Activated CD4-positive, alpha-beta memory T cell treated with anti-CD3 and anti-CD28 coated beads, Interleukin-2, amount 10 ng/mL, durations not matched to agents 7 days and 5 days (primary cell): ENCODE measurements around the gene AHI1. TPM values are rescaled to one million over a fixed set of nuclear protein-coding genes. Genes with fewer than 3 reads are reported as not detected.

Source experiments
- CTCF ChIA-PET: fragments of 350-600 bp; sonication (Branson Sonifier 250); formaldehyde crosslinking; loops from one replicate; lab custom pipeline; 2021; ENCODE audit warnings: antibody characterized with exemption, inconsistent platforms; lab: Charles Lee
- POLR2A ChIA-PET: fragments of 350-600 bp; sonication (Branson Sonifier 250); formaldehyde crosslinking; loops from one replicate; lab custom pipeline; 2021; ENCODE audit warnings: antibody characterized with exemption; lab: Charles Lee
- DNase-seq: peaks from one replicate; pipeline ENCODE4 v3.0.0-alpha.2; 2020
- H3K27ac Mint-ChIP-seq: one replicate; pipeline ENCODE4 v1.8.0; 2021; ENCODE audit warnings: mild to moderate bottlenecking, mixed read lengths
- H3K27me3 Mint-ChIP-seq: one replicate; pipeline ENCODE4 v1.8.0; 2021; ENCODE audit warnings: mixed read lengths
- H3K36me3 Mint-ChIP-seq: one replicate; pipeline ENCODE4 v1.8.0; 2021; ENCODE audit warnings: low read depth, mixed read lengths
- H3K4me1 Mint-ChIP-seq: one replicate; pipeline ENCODE4 v1.8.0; 2021; ENCODE audit warnings: mixed read lengths
- H3K4me3 Mint-ChIP-seq: one replicate; pipeline ENCODE4 v1.8.0; 2021; ENCODE audit warnings: mild to moderate bottlenecking, mixed read lengths
- H3K9me3 Mint-ChIP-seq: one replicate; pipeline ENCODE4 v1.8.0; 2021; ENCODE audit warnings: mixed read lengths
- total RNA-seq, 2 experiments: library from RNA; stranded (reverse); gene quantifications; one replicate each; pipeline ENCODE4 v1.2.3, GENCODE V29; 2021

AHI1 gene
- total RNA-seq, 2 experiments from 2014 or later, result 18.5 to 21.5 TPM

DNA sequence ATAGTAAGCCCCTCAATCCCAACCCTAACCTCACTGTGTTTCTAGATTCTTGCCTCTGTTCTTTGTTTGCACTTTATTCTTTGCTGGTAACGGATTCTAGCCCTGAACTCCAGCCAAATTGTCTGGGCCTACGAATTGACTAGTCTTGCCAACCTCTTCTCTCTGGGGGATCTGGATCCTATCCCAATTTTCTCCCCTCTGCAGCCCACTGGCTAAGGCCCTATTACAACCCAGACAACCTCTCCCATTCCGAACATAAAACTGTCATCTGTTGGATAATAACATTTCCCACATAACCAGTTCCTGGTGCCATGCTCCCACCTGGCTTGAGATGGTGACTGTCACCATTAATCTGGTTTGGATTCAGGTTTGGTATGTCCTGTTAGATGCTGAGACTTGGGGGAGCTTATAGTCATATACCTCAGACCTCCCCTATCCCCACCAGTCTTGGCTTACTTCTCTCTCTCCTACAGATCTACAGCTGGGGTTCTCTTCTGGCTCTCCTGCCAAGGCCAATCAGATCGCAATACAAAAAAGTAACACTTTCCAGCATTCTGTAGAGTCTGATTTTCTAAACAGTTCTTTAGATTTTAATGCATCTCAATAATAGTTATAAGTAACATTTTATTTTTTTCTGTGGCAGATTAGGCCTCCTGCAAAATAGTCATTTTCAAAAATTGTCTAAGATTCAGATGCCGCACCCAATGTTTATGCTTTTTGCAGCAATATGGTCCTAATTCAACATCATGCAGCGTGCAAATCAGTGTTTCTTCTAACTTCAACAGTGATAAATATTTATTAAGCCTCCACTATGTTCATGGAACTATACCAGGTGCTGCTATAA is 29.8 kb upstream of the AHI1 start:
- H3K9me3 Mint-ChIP-seq, result peaks cover under 1% of the 10 kb centered on the region
- CTCF ChIA-PET, result interaction anchor here (2.5 kb wide), 1 partner anchor 9 kb away, joined by 10 read pairs; no protein-coding TSS in a partner anchor
- H3K36me3 Mint-ChIP-seq, result no peaks in the 10 kb centered on the region
- no peak for DNase-seq
- H3K27me3 Mint-ChIP-seq, result no peaks in the 10 kb centered on the region
- POLR2A ChIA-PET, result no interaction called here
- no peak overlapping the region for H3K4me3 Mint-ChIP-seq
- H3K27ac Mint-ChIP-seq, result no peak overlapping the region
- peaks cover 8% of the 10 kb centered on the region for H3K4me1 Mint-ChIP-seq

DNA sequence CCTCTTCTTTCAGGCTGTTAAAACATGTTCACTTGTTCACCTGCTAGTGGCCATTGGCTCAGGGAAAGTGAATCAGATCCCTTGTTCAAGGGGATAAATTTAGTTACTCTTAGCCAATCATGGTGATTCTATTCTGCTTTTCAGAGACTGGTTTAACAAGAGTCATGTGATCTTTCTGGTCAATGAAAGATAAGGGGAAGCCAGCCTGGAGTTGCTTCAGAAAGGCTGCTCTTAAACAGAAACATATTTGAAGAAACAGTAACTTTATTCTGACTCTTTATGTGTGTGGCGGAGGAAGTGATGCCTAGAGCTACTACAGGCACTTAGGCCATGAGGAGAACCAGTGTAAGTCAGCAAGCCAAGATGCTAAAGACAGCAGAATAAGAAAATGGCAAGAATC is 28.1 kb upstream of the AHI1 start:
- Mint-ChIP-seq H3K4me1 (peaks cover 8% of the 10 kb centered on the region), H3K9me3 (peaks cover 2% of the 10 kb centered on the region), H3K36me3 (no peaks in the 10 kb centered on the region), H3K27ac (no peak overlapping the region), H3K27me3 (no peaks in the 10 kb centered on the region), H3K4me3 (no peak overlapping the region)
- DNase-seq, result no peak
- ChIA-PET CTCF (interaction anchor here (2.5 kb wide), 1 partner anchor 11 kb away, joined by 10 read pairs; no protein-coding TSS in a partner anchor), POLR2A (no interaction called here)

DNA sequence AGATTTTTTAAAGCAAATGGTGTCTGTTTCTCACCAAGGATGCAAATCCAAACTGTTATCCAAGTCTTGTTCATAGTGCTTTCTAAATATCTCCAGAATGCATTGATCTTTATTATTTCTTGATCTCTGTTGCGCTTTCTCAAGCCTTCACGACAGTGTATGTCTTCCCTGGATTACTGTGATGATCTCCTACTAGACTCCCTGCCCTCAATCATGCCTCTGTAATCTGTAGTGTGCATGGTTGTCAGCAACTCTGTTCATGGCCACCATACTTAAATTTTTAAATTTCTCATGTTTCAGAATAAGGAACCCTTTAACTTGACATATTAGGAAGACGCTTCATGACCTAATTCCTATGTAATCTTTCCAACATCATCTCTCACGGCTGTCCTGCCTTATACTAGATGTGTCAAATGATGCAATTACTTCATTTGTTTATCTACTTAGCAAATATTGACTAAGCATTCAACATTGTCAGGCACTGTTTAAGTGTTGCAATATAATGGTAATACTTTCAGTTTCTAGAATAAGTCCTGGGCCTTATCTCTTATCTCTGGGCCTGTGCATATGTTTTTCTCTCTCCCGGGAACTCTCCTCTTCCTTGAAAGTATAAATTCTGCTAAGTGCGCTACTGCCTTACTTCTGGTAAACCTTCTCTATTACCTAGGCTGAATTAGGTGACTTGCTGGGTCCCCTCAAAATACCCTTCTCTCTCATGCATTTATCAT is 25.6 kb upstream of the AHI1 start:
- Mint-ChIP-seq H3K36me3 (peaks cover 3% of the 10 kb centered on the region), H3K4me1 (peaks cover 20% of the 10 kb centered on the region), H3K27ac (no peak overlapping the region), H3K27me3 (no peaks in the 10 kb centered on the region), H3K4me3 (no peak overlapping the region), H3K9me3 (peaks cover 7% of the 10 kb centered on the region)
- CTCF ChIA-PET, result no interaction called here
- DNase-seq, result no peak
- POLR2A ChIA-PET, result no interaction called here

DNA sequence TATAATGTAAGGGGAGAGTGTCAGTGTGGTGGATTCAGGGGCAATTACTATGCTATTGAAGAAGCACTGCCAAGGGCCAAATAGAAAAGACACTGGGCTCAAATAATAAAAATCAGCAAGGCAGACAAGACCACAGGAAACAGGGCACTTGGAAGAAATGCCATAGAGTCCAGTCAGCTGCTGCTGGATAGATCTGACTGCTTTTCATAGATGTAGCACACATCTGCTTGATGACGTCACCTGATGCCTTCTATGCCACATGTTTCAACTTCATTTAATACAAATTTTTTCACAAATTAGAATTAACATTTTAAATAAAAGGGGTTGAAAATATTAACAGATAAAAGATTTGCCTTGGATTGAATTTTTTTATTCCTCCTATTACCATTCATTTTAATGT is 23.9 kb upstream of the AHI1 start:
- DNase-seq, result no peak
- H3K4me3 Mint-ChIP-seq, result no peak overlapping the region
- H3K36me3 Mint-ChIP-seq, result peaks cover 3% of the 10 kb centered on the region
- H3K27ac Mint-ChIP-seq, result no peak overlapping the region
- ChIA-PET CTCF (no interaction called here), POLR2A (no interaction called here)
- peaks cover 12% of the 10 kb centered on the region for H3K9me3 Mint-ChIP-seq
- H3K27me3 Mint-ChIP-seq, result no peaks in the 10 kb centered on the region
- H3K4me1 Mint-ChIP-seq, result peaks cover 20% of the 10 kb centered on the region

DNA sequence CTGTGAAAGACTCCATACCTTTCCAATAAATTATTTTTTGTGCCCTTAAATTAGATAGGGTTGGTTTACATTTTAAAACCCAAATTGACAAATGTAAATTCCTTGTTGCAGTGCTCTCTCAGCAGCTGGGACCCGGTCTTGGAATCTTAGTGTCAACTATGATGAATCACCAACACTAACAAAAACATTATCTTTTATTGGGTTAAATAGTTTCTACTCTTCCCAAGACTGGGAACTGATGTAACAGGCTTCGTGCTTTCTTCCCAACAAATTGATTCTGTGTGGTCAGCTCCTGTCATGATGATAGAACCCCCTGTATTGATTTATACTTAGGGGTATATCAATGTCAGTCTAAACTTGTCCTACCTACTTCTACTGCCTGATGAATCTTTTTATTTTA is 23.2 kb upstream of the AHI1 start:
- ChIA-PET POLR2A (no interaction called here), CTCF (interaction anchor here (1.6 kb wide), 1 partner anchor 15 kb away, joined by 6 read pairs; no protein-coding TSS in a partner anchor)
- H3K4me3 Mint-ChIP-seq, result no peak overlapping the region
- H3K36me3 Mint-ChIP-seq, result peaks cover 3% of the 10 kb centered on the region
- DNase-seq, result no peak
- H3K27ac Mint-ChIP-seq, result no peak overlapping the region
- no peaks in the 10 kb centered on the region for H3K27me3 Mint-ChIP-seq
- peaks cover 20% of the 10 kb centered on the region for H3K4me1 Mint-ChIP-seq
- peaks cover 12% of the 10 kb centered on the region for H3K9me3 Mint-ChIP-seq

DNA sequence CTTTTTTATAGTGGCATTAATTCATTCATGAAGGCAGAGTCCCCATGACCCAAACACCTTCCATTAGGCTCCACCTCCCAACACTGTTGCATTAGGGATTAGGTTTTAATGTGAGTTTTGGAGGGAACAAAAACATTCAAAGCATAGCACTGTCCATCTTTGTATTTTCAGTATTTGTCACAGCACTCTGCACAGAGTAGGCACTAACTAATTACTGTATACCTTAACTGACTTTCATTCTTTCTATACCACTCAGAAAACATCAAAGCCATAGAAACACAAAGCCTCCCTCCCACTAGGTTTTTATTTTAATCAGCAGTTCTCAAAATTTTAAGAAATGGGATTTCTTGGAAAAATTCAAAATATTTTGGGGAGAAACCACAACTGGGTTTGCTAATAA is 21.8 kb upstream of the AHI1 start:
- Mint-ChIP-seq H3K36me3 (peaks cover 3% of the 10 kb centered on the region), H3K4me1 (peaks cover 20% of the 10 kb centered on the region), H3K27me3 (no peaks in the 10 kb centered on the region), H3K9me3 (peaks cover 12% of the 10 kb centered on the region), H3K27ac (no peak overlapping the region), H3K4me3 (no peak overlapping the region)
- DNase-seq, result no peak
- ChIA-PET POLR2A (interaction anchor here (1.0 kb wide), 1 partner anchor 21 kb away, joined by 4 read pairs; the partner anchor contains the start of gene AHI1), CTCF (interaction anchor here (1.6 kb wide), 1 partner anchor 16 kb away, joined by 6 read pairs; no protein-coding TSS in a partner anchor)

DNA sequence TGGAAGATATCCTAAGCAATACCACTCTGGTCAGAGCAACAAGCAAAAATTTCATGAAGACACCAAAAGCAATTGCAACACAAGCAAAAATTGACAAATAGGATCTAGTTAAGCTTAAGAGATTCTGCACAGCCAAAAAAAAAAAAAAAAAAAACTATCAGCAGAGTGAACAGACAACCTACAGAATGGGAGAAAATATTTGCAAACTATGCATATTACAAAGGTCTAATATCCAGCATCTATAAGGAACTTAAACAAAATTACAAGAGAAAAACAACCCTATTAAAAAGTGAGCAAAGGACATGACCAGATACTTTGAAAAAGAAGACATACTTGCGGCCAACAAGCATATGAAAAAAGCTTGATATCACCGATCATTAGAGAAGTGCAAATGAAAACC is 20.0 kb upstream of the AHI1 start:
- CTCF ChIA-PET, result interaction anchor here (1.1 kb wide), 1 partner anchor 19 kb away, joined by 4 read pairs; no protein-coding TSS in a partner anchor

DNA sequence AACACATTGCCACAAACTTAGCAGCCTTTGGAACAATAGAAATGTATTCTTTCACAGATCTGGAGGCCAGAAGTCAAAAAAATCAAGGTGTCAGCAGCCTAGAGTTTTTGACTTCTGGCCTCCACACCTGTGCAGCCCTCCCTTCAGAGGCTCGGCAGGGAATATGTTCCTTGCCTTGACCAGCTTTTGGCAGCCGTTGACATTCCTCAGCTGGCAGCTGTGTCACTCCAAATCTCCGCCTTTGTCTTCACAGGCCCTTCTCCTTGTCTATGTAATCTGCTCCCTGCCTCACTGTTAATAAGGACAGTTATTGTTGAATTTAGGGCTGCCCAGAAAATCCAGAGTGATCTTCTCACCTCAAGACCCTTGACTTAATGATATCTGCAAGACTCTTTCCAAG is 17.2 kb upstream of the AHI1 start:
- POLR2A ChIA-PET, result no interaction called here
- H3K27ac Mint-ChIP-seq, result no peak overlapping the region

More for the DNA sequence above, 20.0 kb upstream of the AHI1 start:
- H3K4me3 Mint-ChIP-seq, result no peak overlapping the region
- H3K27me3 Mint-ChIP-seq, result peaks cover 2% of the 10 kb centered on the region
- peaks cover 12% of the 10 kb centered on the region for H3K4me1 Mint-ChIP-seq
- no peak for DNase-seq
- peaks cover 17% of the 10 kb centered on the region for H3K9me3 Mint-ChIP-seq
- H3K36me3 Mint-ChIP-seq, result peaks cover 8% of the 10 kb centered on the region
- POLR2A ChIA-PET, result no interaction called here
- H3K27ac Mint-ChIP-seq, result no peak overlapping the region

DNA sequence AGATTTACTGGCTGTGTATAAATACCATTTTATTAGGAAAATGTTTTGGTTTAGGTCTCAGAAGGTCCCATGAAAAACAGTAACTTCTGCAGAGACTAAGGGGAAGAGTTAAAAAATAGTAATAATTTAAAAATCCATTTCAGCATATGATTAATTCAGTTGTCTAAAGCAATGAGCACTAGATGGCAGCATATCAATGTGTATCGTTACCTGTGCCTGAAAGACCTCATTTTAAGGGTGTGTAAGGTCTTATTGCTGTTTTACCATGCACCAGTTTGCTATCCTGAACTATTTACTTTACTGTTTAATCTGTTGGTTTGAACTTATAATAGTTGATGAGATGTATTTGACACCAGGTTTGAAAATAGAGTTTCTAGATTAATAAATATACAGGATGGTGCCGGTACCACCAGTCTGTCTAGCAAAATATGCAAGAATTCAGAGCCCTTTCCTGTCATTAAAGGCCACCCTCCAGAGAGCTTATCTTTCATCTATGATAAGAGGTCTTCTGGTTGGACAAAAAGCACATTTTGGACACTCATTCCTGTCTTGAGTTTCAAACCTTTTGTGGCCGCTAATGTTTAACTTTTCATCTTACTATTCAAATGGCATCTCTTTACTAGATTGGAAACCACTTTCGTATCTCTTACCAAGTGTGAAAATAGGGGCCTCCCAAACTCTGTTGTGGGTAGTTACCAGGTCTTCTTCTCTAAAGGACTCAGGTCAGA is 8.9 kb upstream of the AHI1 start:
- H3K27ac Mint-ChIP-seq, result peak overlapping the region; percentile 12
- H3K27me3 Mint-ChIP-seq, result peaks cover 1% of the 10 kb centered on the region
- ChIA-PET CTCF (interaction anchor here (0.7 to 3.3 kb wide), 14 partner anchors 8 to 754 kb away, joined by 3 to 24 read pairs (median 4); partner anchors contain the start of genes AHI1, MTFR2 and PDE7B), POLR2A (no interaction called here)
- DNase-seq, result no peak
- H3K9me3 Mint-ChIP-seq, result no peaks in the 10 kb centered on the region
- no peaks in the 10 kb centered on the region for H3K36me3 Mint-ChIP-seq
- H3K4me3 Mint-ChIP-seq, result no peak overlapping the region
- H3K4me1 Mint-ChIP-seq, result peaks cover 7% of the 10 kb centered on the region

More for the DNA sequence above, 17.2 kb upstream of the AHI1 start:
- DNase-seq, result no peak
- Mint-ChIP-seq H3K27me3 (peaks cover 2% of the 10 kb centered on the region), H3K4me3 (no peak overlapping the region), H3K9me3 (peaks cover 15% of the 10 kb centered on the region), H3K4me1 (peaks cover 8% of the 10 kb centered on the region), H3K36me3 (peaks cover 8% of the 10 kb centered on the region)
- CTCF ChIA-PET, result interaction anchor here (1.0 kb wide), 1 partner anchor 65 kb away, joined by 3 read pairs; no protein-coding TSS in a partner anchor

DNA sequence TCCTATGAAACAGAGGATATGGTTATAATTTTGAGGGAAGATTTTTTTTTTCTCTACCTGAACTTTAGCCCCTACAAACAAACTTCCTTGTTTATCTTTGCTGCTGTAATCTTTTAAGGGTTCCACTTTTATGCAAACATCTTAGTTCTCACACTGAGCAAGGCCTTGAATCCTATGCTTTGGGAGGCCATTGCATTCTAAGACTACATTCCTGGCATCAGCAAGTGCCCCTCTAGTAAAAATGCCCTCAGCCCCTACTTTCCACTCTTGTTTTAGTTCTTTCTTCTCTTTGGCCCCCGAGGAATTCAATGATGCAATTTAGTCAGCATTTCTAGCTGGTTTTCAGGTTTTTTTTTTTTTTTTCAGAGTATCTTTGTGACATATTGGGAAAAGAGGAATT is 8.1 kb upstream of the AHI1 start:
- CTCF ChIA-PET, result interaction anchor here (0.7 to 3.3 kb wide), 13 partner anchors 10 to 754 kb away, joined by 3 to 24 read pairs (median 4); partner anchors contain the start of genes MTFR2 and PDE7B
- Mint-ChIP-seq H3K9me3 (no peaks in the 10 kb centered on the region), H3K4me3 (no peak overlapping the region), H3K27me3 (peaks cover 1% of the 10 kb centered on the region), H3K4me1 (peaks cover 7% of the 10 kb centered on the region), H3K36me3 (no peaks in the 10 kb centered on the region), H3K27ac (no peak overlapping the region)
- POLR2A ChIA-PET, result no interaction called here
- no peak for DNase-seq

DNA sequence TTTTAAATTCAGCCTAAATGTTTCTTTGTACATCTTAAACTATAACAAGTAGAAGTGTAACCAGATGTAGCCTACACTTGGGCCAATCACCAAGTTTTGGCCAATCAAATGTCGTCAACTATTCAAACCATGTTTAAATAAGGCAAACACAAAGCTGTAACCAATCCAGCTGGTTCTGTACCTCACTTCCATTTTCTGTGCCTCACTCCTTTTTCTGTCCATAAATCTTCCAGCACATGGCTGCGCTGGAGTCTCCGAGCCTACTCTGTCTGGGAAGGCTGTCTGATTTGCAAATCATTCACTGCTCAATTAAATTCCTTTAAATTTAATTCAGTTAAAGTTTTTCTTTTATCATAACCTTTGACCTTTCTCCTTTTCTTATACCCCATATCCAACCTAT is 7.7 kb upstream of the AHI1 start:
- ChIA-PET CTCF (interaction anchor here (0.9 to 3.3 kb wide), 7 partner anchors 10 to 755 kb away, joined by 3 to 24 read pairs (median 4); partner anchors contain the start of gene PDE7B), POLR2A (no interaction called here)
- Mint-ChIP-seq H3K4me1 (peaks cover 7% of the 10 kb centered on the region), H3K36me3 (no peaks in the 10 kb centered on the region), H3K27me3 (peaks cover 3% of the 10 kb centered on the region), H3K27ac (no peak overlapping the region), H3K9me3 (no peaks in the 10 kb centered on the region), H3K4me3 (no peak overlapping the region)
- no peak for DNase-seq

DNA sequence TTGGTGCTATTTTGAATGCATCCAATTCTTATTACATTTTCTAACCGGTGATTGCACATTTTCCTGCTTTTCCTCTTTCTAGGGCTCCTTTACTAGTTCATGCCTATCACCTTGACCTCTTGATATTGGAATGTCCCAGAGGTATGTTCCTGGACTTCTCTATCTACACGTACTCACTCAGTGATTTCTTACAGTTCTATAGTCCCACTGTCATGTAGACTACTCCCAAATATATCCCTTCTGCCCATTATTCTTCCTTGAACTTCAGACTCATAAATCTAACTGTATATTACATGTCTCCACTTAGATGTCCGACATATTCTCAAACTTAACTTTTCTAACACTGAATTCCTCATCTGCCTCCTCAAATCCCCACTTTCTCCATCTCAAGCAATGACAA is 7.2 kb upstream of the AHI1 start:
- peaks cover 3% of the 10 kb centered on the region for H3K27me3 Mint-ChIP-seq
- peaks cover 7% of the 10 kb centered on the region for H3K4me1 Mint-ChIP-seq
- no peaks in the 10 kb centered on the region for H3K9me3 Mint-ChIP-seq
- no peak overlapping the region for H3K4me3 Mint-ChIP-seq
- ChIA-PET CTCF (interaction anchor here (3.2 to 3.3 kb wide), 2 partner anchors 405 to 722 kb away, joined by 18 to 24 read pairs; no protein-coding TSS in a partner anchor), POLR2A (no interaction called here)
- DNase-seq, result no peak
- H3K27ac Mint-ChIP-seq, result no peak overlapping the region
- H3K36me3 Mint-ChIP-seq, result no peaks in the 10 kb centered on the region
